ENCODE measurements around the gene CAMK1D. TPM values are rescaled to one million over a fixed set of nuclear protein-coding genes. Genes with fewer than 3 reads are reported as not detected.
"Not testable (repeated sequence)": the region's sequence is repeated elsewhere in the genome, so short reads cannot be mapped to it uniquely, and the experiment has no call there.

Gene CAMK1D
- polyA plus RNA-seq, 1 of the 3 experiments (the other 2 are of a cell fraction), result 4.1 TPM

DNA sequence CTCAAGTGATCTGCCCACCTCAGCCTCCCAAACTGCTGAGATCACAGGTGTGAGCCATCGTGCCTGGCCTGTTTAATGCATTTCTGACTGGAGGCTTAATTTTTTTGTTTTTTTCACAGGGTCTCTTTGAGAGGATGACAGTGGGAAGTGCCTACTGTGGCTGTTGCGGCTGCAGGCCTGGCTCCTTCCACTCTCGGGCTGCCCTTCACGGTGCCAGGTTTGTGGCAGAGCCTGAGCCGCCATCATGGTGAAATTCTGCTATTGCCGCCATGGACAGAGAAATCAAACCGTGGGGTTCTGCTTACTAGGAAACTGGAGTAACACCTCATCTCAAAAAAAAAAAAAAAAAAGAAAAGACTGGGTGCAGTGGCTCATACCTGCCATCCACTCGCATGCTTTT, 142.7 kb downstream of the CAMK1D start:
- Histone ChIP-seq H3K4me2 (no peak overlapping the region), H3K79me2 (ENCODE audit: insufficient read depth) (no peaks in the 10 kb centered on the region), H3K9me3 (no peaks in the 10 kb centered on the region), H3K27ac (ENCODE audit: low read depth in 2 of 2, low read length in 1 of 2) (no peak overlapping the region), H2AFZ (ENCODE audit: low read depth) (no peak overlapping the region), H4K20me1 (ENCODE audit: insufficient read depth) (no peaks in the 10 kb centered on the region), H3K9ac (no peak overlapping the region), H3K4me3 (ENCODE audit: low read depth in 2 of 2, low read length in 1 of 2) (no peak overlapping the region), H3K27me3 (ENCODE audit: insufficient read depth) (no peaks in the 10 kb centered on the region), H3K4me1 (ENCODE audit: control insufficient read depth in 1 of 2, insufficient read depth in 2 of 2, low read depth in 1 of 2, low read length in 1 of 2) (no peaks in the 10 kb centered on the region; a peak in 1 of 4 replicates), H3K36me3 (replicated peaks in 1 of 2; ENCODE audit: control insufficient read depth in 1 of 2, insufficient read depth in 2 of 2, low read length in 1 of 2) (no peaks in the 10 kb centered on the region), H3F3A (replicated peaks; ENCODE audit: insufficient read depth) (no peaks in the 10 kb centered on the region), H3K9me2 (no peaks in the 10 kb centered on the region)
- DNase-seq, result no peak
- ChIA-PET CTCF (no interaction called here), POLR2A (no interaction called here)
- WGBS (ENCODE audit: low lambda C conversion rate), result 91% methylated on average over 8 of the region's 8 CpGs
- TF ChIP-seq GABPA (IDR thresholded peaks at IDR 0.05; ENCODE audit: low read depth) (no peak), EZH2phosphoT487 (IDR thresholded peaks at IDR 0.05; ENCODE audit: borderline replicate concordance, low read depth) (no peak), NRF1 (IDR thresholded peaks at IDR 0.05; ENCODE audit: low read depth, low read length) (no peak), FOSL2 (IDR thresholded peaks at IDR 0.05; ENCODE audit: borderline replicate concordance, low read depth) (no peak), SIN3A (IDR thresholded peaks at IDR 0.05; ENCODE audit: borderline replicate concordance, low read depth, low read length) (no peak), GATA2 (CRISPR knock-in tag; IDR thresholded peaks at IDR 0.05) (no peak), TEAD4 (IDR thresholded peaks at IDR 0.05; ENCODE audit: borderline replicate concordance, insufficient read depth) (no peak), FOXJ3 (CRISPR knock-in tag; IDR thresholded peaks at IDR 0.05) (no peak), YY1 (IDR thresholded peaks at IDR 0.05; ENCODE audit: low read depth) (no peak), JUND (IDR thresholded peaks at IDR 0.05) (no peak), CHD2 (IDR thresholded peaks at IDR 0.05; ENCODE audit: low read length, partially characterized antibody) (no peak)
- TF ChIP-seq, protein P1, sequence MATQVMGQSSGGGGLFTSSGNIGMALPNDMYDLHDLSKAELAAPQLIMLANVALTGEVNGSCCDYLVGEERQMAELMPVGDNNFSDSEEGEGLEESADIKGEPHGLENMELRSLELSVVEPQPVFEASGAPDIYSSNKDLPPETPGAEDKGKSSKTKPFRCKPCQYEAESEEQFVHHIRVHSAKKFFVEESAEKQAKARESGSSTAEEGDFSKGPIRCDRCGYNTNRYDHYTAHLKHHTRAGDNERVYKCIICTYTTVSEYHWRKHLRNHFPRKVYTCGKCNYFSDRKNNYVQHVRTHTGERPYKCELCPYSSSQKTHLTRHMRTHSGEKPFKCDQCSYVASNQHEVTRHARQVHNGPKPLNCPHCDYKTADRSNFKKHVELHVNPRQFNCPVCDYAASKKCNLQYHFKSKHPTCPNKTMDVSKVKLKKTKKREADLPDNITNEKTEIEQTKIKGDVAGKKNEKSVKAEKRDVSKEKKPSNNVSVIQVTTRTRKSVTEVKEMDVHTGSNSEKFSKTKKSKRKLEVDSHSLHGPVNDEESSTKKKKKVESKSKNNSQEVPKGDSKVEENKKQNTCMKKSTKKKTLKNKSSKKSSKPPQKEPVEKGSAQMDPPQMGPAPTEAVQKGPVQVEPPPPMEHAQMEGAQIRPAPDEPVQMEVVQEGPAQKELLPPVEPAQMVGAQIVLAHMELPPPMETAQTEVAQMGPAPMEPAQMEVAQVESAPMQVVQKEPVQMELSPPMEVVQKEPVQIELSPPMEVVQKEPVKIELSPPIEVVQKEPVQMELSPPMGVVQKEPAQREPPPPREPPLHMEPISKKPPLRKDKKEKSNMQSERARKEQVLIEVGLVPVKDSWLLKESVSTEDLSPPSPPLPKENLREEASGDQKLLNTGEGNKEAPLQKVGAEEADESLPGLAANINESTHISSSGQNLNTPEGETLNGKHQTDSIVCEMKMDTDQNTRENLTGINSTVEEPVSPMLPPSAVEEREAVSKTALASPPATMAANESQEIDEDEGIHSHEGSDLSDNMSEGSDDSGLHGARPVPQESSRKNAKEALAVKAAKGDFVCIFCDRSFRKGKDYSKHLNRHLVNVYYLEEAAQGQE (IDR thresholded peaks at IDR 0.05; ENCODE audit: low read depth, low read length), result no peak
- TF ChIP-seq, protein P2, sequence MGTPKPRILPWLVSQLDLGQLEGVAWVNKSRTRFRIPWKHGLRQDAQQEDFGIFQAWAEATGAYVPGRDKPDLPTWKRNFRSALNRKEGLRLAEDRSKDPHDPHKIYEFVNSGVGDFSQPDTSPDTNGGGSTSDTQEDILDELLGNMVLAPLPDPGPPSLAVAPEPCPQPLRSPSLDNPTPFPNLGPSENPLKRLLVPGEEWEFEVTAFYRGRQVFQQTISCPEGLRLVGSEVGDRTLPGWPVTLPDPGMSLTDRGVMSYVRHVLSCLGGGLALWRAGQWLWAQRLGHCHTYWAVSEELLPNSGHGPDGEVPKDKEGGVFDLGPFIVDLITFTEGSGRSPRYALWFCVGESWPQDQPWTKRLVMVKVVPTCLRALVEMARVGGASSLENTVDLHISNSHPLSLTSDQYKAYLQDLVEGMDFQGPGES (IDR thresholded peaks at IDR 0.05; ENCODE audit: low read depth, low read length), result no peak
- TF ChIP-seq, protein P3, sequence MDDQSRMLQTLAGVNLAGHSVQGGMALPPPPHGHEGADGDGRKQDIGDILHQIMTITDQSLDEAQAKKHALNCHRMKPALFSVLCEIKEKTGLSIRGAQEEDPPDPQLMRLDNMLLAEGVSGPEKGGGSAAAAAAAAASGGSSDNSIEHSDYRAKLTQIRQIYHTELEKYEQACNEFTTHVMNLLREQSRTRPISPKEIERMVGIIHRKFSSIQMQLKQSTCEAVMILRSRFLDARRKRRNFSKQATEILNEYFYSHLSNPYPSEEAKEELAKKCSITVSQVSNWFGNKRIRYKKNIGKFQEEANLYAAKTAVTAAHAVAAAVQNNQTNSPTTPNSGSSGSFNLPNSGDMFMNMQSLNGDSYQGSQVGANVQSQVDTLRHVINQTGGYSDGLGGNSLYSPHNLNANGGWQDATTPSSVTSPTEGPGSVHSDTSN (IDR thresholded peaks at IDR 0.05), result no peak
- TF ChIP-seq, protein P4, sequence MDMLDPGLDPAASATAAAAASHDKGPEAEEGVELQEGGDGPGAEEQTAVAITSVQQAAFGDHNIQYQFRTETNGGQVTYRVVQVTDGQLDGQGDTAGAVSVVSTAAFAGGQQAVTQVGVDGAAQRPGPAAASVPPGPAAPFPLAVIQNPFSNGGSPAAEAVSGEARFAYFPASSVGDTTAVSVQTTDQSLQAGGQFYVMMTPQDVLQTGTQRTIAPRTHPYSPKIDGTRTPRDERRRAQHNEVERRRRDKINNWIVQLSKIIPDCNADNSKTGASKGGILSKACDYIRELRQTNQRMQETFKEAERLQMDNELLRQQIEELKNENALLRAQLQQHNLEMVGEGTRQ (IDR thresholded peaks at IDR 0.05; ENCODE audit: borderline replicate concordance, low read depth, low read length), result no peak
- TF ChIP-seq, protein P5, sequence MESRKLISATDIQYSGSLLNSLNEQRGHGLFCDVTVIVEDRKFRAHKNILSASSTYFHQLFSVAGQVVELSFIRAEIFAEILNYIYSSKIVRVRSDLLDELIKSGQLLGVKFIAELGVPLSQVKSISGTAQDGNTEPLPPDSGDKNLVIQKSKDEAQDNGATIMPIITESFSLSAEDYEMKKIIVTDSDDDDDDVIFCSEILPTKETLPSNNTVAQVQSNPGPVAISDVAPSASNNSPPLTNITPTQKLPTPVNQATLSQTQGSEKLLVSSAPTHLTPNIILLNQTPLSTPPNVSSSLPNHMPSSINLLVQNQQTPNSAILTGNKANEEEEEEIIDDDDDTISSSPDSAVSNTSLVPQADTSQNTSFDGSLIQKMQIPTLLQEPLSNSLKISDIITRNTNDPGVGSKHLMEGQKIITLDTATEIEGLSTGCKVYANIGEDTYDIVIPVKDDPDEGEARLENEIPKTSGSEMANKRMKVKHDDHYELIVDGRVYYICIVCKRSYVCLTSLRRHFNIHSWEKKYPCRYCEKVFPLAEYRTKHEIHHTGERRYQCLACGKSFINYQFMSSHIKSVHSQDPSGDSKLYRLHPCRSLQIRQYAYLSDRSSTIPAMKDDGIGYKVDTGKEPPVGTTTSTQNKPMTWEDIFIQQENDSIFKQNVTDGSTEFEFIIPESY (IDR thresholded peaks at IDR 0.05; ENCODE audit: borderline replicate concordance, low read depth), result no peak
- TF ChIP-seq, protein P6, sequence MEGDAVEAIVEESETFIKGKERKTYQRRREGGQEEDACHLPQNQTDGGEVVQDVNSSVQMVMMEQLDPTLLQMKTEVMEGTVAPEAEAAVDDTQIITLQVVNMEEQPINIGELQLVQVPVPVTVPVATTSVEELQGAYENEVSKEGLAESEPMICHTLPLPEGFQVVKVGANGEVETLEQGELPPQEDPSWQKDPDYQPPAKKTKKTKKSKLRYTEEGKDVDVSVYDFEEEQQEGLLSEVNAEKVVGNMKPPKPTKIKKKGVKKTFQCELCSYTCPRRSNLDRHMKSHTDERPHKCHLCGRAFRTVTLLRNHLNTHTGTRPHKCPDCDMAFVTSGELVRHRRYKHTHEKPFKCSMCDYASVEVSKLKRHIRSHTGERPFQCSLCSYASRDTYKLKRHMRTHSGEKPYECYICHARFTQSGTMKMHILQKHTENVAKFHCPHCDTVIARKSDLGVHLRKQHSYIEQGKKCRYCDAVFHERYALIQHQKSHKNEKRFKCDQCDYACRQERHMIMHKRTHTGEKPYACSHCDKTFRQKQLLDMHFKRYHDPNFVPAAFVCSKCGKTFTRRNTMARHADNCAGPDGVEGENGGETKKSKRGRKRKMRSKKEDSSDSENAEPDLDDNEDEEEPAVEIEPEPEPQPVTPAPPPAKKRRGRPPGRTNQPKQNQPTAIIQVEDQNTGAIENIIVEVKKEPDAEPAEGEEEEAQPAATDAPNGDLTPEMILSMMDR (IDR thresholded peaks at IDR 0.05), result no peak

DNA sequence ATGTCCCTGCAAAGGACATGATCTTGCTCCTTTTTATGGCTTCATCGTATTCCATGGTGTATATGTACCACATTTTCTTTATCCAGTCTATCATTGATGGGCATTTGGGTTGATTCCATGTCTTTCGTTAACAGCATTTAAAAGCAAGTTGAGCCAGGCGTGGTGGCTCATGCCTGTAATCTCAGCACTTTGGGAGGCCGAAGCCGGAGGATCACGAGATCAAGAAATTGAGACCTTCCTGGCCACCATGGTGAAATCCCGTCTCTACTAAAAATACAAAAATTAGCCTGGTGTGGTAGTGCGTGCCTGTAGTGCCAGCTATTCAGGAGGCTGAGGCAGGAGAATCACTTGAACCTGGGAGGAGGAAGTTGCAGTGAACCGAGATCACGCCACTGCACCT, 147.7 kb downstream of the CAMK1D start:
- H3K4me3 ChIP-seq (ENCODE audit: low read depth in 2 of 2, low read length in 1 of 2); H3K9ac ChIP-seq; POLR2A ChIA-PET; H3K9me2 ChIP-seq; H3K79me2 ChIP-seq (ENCODE audit: insufficient read depth); H3K4me2 ChIP-seq; H3F3A ChIP-seq (replicated peaks; ENCODE audit: insufficient read depth); H4K20me1 ChIP-seq (ENCODE audit: insufficient read depth); H3K36me3 ChIP-seq (replicated peaks in 1 of 2; ENCODE audit: control insufficient read depth in 1 of 2, insufficient read depth in 2 of 2, low read length in 1 of 2); H3K9me3 ChIP-seq; H2AFZ ChIP-seq (ENCODE audit: low read depth); DNase-seq; H3K27me3 ChIP-seq (ENCODE audit: insufficient read depth); CTCF ChIA-PET; H3K27ac ChIP-seq (ENCODE audit: low read depth in 2 of 2, low read length in 1 of 2): not testable (repeated sequence)
- peaks cover 3 to 13% of the 10 kb centered on the region in 2 experiments; a peak in 2 of 4 replicates for H3K4me1 ChIP-seq (ENCODE audit: control insufficient read depth in 1 of 2, insufficient read depth in 2 of 2, low read depth in 1 of 2, low read length in 1 of 2)
- 88% methylated on average over 9 of the region's 10 CpGs for WGBS (ENCODE audit: low lambda C conversion rate)

All from SK-N-SH (cell line).